Left colon (tissue), 2 donors: ENCODE data around the gene TOM1L1. TPM values are rescaled to one million over a fixed set of nuclear protein-coding genes. Genes with fewer than 3 reads are reported as not detected.

Source experiments
- ATAC-seq: fragments of 200-7000 bp; cut with Tn5 transposase; one replicate; pipeline ENCODE4 v1.9.1; 2020; ENCODE audit warnings: mild to moderate bottlenecking, moderate library complexity
- DNase-seq, 2 donors: peaks; one replicate each; pipeline ENCODE4 v3.0.0-alpha.2; 2020
- intact Hi-C, 2 donors: fragments of 100-400 bp; cut with DNase I in 1 of 2; cut with micrococcal nuclease in 1 of 2; formaldehyde crosslinking; loops; one replicate each; pipeline versions ENCODE4 v1.11.2 to v1.14.0; 2022; cut with DNase I, micrococcal nuclease
- total RNA-seq, 2 donors: library from RNA; stranded (reverse); fragmentation: NEBNext Ultra II Directional; extraction: Animal tissue kit (Norgen Biotek cat#: 25700); gene quantifications; one replicate each; pipeline ENCODE4 v1.2.1, GENCODE V29; 2021
- donor health status: DM: no; HTN: no; CAD: no.
- donor health status: DM: yes; HTN: yes; CAD: no.

TOM1L1 gene
- total RNA-seq, 2 donors from 2014 or later, result 64.0 to 69.1 TPM

- intact Hi-C loops, result no loop called here
- no peak for ATAC-seq
- DNase-seq, result no peak
Measured at GRCh38 chr17:54937018-54937417, 36.4 kb downstream of the TOM1L1 start.

GRCh38 chr17:54937426-54937825, 36.8 kb downstream of the TOM1L1 start:
- DNase-seq (no peak), ATAC-seq (no peak)
- intact Hi-C loops, result no loop called here

GRCh38 chr17:54941285-54941684, 40.6 kb downstream of the TOM1L1 start:
- ATAC-seq, result no peak
- no peak for DNase-seq
- intact Hi-C loops, result no loop called here

- DNase-seq, result no peak
- no peak for ATAC-seq
- intact Hi-C loops, result no loop called here
Measured at GRCh38 chr17:54944796-54945195, 44.1 kb downstream of the TOM1L1 start.

GRCh38 chr17:54945231-54945630, 44.6 kb downstream of the TOM1L1 start:
- intact Hi-C loops, result no loop called here
- DNase-seq (no peak), ATAC-seq (no peak)

- ATAC-seq (no peak), DNase-seq (no peak)
- intact Hi-C loops, result no loop called here
Measured at GRCh38 chr17:54945671-54946070, 45.0 kb downstream of the TOM1L1 start.

- ATAC-seq, result no peak
- intact Hi-C loops, result no loop called here
- DNase-seq, result no peak
Measured at GRCh38 chr17:54947396-54947795, 46.7 kb downstream of the TOM1L1 start.

GRCh38 chr17:54948380-54948779, 47.7 kb downstream of the TOM1L1 start:
- ATAC-seq, result peak; percentile 26
- no peak for DNase-seq
- intact Hi-C loops, result no loop called here

- DNase-seq, result no peak
Measured at GRCh38 chr17:54950116-54950515, 49.5 kb downstream of the TOM1L1 start.

GRCh38 chr17:54951286-54951685, 50.6 kb downstream of the TOM1L1 start:
- ATAC-seq (no peak), DNase-seq (no peak)
- intact Hi-C loops, result no loop called here

More at GRCh38 chr17:54950116-54950515, 49.5 kb downstream of the TOM1L1 start:
- ATAC-seq, result no peak
- intact Hi-C loops, result no loop called here

GRCh38 chr17:54956791-54957190, 56.1 kb downstream of the TOM1L1 start:
- intact Hi-C loops, result no loop called here
- DNase-seq (no peak), ATAC-seq (no peak)

- ATAC-seq (peak; percentile 63), DNase-seq (peak; percentile 33 to 34)
- intact Hi-C loops, result no loop called here
Measured at GRCh38 chr17:54967621-54968261, 67.1 kb downstream of the TOM1L1 start.

- intact Hi-C loops, result no loop called here
- ATAC-seq, result peak; percentile 94
Measured at GRCh38 chr17:54968262-54968987, 67.8 kb downstream of the TOM1L1 start, which contains the start of the genes COX11 and STXBP4. COX11 (minus strand) TSS chr17:54968654; CDS start chr17:54968646, 8 bp downstream. STXBP4 (plus strand) TSS chr17:54968765; CDS start chr17:54986220, 17,455 bp downstream.

GRCh38 chr17:54968988-54969332, 68.3 kb downstream of the TOM1L1 start:
- intact Hi-C loops, result no loop called here

More at GRCh38 chr17:54968262-54968987, 67.8 kb downstream of the TOM1L1 start, which contains the start of the genes COX11 and STXBP4:
- DNase-seq, result peak; percentile 95 to 96

GRCh38 chr17:54969658-54970572, 69.3 kb downstream of the TOM1L1 start:
- ATAC-seq, result no peak
- DNase-seq, result no peak
- intact Hi-C loops, result no loop called here

More at GRCh38 chr17:54968988-54969332, 68.3 kb downstream of the TOM1L1 start:
- ATAC-seq, result peak; percentile 40
- DNase-seq, result no peak

- DNase-seq (no peak), ATAC-seq (no peak)
- intact Hi-C loops, result no loop called here
Measured at GRCh38 chr17:54971147-54971546, 70.5 kb downstream of the TOM1L1 start.

- DNase-seq (no peak), ATAC-seq (no peak)
- intact Hi-C loops, result no loop called here
Measured at GRCh38 chr17:54971901-54972300, 71.2 kb downstream of the TOM1L1 start.

GRCh38 chr17:54972406-54973138, 71.9 kb downstream of the TOM1L1 start:
- intact Hi-C loops, result no loop called here
- DNase-seq, result no peak
- ATAC-seq, result no peak

- no peak for ATAC-seq
- no peak for DNase-seq
- intact Hi-C loops, result no loop called here
Measured at GRCh38 chr17:54974759-54975158, 74.1 kb downstream of the TOM1L1 start.
